Right kidney (tissue), 1 donor: Measurements from ENCODE around the gene MYRFL.

ENCODE experiments used
- DNase-seq: peaks from one replicate; pipeline ENCODE4 v3.0.0-alpha.2; 2016

The MYRFL gene

DNA sequence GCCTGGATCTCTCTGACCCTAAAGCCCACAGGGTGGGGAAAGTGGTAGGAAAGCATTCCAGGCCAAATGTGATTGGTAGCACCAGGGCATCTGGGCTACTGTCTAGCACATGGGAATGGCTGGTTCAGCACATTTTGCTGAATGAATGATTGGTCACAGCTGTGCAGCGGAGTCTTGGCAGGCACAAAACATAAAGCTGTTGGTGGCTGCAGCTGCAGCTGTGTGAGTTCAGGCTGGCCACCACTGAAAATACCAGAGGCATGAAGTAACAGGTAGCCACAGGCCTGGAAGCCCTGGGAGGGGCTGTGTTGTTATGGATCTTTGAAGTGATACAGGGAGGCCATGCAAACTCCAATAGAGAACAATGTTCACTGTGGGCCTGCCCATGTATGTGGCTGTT, 72.7 kb downstream of the MYRFL start:
- peak; percentile 11 for DNase-seq

DNA sequence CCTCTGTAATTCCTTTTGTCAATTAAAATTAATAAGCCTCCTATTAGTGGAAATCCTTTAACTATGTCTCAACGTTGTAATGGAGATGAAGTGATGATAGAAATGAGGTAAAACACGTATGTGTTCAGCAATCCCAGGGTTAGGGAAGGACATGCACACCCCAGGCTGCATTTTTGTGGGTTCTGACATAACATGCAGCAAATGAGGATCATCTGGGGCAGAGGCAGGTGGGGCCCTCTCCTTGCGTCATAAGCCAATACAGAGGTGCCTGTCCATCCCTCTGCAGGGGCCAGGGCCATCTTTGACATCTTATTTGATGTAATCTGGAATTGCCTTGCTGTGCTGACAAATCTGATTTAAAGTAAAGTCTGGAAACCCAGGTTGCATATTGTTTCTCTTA, 73.2 kb downstream of the MYRFL start:
- no peak for DNase-seq

DNA sequence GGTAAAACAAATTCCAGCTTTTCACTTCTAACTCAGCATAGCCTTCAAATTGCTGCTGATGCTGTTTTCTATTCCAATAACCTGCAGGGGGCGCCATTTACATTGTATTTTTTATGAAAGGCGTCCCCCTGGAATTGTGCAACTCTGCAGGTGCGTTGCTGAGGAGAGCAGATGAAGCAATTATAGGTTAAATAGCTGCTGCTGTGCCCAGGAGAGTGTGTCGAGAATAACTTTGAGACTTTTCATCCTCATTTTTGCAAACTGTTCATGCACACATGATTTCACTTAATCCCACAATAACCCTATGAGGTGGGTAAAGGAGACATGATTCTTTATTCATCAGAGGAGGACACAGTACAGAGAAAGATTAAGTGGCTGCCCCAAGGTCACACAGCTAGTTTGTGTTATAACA, 75.7 kb downstream of the MYRFL start:
- DNase-seq, result peak; percentile 42

DNA sequence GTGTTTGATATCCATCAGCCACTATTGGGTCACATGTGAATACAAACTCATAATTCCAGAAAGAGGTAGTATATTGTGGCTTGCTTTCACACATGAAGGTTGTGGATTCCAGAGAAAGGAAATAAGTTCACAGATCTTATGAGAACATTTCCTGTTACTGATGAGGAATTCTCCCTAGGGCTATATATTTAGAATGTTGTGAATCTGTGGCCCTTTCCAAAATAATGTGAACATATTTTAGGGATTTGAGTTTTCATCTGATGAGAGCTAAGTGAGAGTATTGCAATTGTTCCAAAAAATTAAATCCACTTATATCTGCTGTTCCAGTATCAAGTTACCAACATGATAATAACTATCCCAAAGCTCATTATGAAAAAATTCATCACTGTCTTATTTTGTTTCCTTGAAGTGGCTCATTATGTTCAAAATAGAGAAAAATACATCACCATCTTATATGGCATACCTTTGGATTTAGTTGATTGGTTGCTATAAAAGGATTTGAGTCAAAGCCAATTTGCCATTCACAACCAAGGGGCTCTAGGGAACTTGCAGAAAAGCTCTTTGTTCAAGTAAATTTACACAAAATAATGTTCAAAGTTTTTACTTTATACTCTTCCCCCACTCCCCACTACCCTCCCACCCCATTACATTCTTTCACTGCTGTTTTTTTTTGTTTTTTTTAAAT, 76.3 kb downstream of the MYRFL start:
- DNase-seq, result no peak

DNA sequence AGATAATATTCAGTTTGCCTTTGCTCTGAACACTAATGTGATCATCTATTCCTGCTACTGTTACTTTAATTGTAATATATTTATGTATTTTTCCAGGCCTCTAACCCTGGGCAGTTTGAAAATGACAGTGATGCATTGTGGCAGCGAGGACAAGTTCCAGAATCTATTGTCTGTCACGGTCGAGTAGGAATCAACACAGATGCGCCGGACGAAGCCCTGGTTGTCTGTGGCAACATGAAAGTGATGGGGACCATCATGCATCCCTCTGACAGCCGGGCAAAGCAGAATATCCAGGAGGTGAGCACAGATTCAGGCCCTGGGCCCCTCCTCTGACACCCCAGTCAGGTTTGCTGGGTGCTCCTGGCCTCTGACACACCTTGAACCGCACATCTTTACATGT, 78.5 kb downstream of the MYRFL start:
- no peak for DNase-seq

DNA sequence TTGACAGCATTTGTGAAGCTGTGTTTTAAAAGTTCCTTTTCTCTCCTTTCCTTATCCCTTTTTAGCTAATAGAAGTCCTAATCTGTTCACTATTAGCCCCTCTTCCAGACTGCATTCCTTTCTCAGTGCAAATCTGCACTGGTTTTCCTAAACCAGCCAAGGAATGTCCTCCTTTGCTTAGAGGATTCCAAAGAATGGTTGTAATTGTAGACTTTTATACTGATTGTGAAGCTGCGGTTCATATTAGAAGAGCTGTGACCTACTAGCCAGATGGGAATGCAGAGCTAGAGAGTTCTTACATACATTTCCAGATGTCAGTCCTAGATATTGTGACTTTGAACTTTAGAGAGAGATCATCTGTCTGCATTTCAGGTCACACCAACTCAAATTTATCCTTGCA, 79.8 kb downstream of the MYRFL start:
- DNase-seq, result no peak

DNA sequence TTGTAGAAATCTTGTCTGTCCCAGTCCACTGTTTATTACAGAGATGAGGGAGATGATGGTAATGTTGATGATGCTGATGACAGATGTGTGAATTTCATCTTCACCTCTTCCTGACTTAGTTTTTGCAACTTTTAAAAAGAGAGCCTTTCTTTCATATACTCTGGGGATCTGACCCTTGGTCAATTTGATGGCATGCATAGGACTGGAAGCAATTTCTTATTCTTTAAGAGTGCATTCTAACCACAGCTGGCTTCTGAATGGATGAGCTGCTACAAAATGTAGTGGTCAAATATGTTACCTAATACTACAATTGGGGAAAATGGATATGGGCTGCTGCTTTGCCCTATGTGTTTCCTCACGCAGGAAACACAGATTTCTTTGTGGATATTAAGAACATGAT, 80.8 kb downstream of the MYRFL start:
- no peak for DNase-seq

DNA sequence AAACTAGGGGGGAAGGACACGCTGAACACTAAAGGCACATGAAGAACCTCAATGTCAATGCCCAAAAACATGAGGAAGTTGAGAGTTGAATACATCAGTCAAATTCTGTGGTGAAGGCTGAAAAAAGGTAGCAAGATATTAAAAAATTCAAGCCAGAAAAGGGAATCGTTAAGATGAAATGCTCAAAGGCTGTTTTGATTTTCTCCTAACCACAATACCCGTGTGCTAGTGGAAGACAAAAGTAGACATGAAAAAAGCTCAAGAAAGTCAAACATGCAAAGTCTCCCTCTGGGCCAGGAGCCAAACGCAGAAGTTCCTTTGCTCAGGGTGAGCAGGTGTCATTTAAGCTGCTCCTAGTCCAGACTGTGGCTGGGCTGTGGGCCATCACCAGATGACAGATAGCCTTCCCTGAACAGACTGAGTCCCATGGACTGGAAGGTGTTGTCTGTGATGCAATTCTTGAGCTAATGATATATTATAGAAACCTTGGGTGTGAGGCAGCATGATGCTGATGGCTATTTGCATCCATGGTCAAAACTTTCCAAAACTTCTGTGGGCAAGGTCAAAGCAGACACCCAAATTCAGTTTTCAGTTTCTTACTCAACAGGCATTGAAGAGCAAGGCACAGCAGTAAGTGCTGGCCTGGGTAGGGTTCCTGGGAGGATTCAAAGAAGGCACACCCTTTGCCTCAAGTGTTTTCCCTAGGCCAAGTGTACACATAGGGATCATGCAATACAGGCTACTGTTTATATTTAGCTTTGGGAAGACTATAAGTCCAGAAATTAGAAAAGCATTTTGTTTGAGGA, 81.6 kb downstream of the MYRFL start:
- DNase-seq, result no peak

DNA sequence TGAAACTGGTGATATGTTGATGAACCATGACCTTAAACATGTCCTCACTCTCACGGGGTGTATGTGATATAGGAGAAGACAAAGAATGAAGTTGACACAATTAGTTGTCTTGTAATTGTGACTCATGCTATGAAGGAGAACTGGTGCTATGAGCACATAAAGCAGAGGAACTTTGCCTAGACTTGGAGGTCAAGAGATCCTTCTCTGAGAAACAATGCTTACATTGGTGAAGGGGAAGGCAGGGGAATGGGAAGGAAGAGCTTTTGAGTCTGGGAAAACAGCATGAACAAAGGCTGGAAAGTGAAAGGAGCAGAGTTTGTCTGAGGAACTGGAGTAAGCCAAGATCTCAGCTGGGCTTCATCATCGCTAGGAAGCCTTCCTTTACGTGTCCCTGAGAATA, 83.2 kb downstream of the MYRFL start:
- no peak for DNase-seq

DNA sequence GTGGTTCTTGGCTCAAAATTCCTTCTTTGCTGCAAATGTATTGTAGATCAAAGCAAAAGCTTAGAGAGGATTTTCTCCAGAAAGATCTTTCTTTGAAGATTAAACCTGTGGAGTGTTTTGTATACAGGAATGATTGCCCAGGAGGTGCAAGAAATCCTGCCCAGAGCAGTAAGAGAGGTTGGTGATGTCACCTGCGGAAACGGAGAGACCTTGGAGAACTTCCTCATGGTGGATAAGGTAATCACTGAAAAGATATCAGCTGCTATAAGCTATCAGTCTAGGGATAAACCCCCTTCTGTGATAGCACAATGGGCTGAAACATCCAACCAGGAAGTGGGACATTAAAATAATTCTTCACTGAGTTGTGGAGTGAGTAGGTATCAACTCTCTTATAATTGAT, 85.7 kb downstream of the MYRFL start:
- DNase-seq, result no peak

DNA sequence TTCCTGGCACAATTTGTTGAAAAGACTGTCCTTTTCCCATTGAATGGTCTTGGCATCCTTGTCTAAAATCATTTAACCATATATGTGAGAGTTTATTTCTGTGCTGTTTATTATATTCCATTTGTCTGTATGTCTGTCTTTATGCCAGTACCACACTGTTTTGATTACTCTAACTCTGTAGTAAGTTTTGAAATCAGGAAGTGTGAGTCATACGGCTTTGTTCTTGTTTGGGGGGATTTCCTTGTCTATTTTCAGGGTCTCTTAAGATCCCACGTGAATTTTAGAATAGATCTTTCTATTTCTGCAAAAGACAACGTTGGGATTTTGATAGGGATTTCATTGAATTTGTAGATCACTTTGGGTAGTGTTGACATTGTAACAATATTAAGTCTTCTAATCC, 88.5 kb downstream of the MYRFL start:
- no peak for DNase-seq

DNA sequence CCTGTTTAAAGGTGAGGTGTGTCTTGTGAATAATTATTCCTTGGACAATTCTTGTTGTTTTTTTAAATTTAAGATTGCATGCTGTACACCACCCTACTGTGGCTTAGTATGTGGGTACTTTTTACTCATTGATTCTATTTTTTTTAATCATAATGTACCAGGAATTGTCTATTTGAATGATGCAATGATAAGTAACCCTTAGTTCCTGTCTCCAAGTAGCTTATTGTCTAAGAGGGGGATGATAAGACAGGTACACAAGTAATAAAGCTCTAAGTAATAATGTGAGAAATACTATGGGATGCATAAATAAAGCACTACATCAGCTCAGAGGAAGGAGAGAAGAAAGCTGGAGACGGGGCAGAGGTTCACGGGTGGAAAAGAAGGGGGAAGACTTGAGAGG, 90.9 kb downstream of the MYRFL start:
- DNase-seq, result no peak

DNA sequence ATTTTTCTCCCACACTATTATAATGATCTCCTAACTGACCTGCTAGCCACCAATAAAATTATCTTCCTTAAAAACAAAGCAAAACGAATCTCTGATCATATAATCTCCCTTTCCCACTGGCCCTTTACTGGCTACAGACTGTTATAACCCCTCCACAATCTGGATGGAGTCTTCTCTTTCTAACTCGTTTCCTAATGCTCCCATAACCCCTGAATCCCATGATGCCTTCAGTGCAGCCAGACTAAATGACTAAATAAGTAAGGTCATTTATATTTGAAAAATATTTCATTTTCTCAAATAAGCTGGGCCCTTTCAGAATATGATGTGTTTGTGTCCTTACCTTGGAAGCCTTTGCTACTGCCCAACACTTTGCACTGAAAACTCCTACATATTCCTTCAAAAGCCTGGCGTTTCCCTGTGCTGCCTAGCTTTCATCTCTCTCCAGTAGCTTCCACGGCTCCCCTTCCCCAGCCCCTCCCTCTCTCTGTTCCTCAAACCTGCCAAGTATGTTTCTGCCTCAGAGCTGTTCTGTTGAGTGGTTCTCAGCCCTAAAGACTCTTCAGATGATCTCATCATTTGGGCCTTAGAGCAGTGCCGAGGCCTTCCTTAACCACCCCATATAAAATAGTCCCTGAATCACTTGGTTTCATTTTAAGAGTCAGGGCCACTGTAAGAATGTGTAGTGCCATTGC, 91.7 kb downstream of the MYRFL start:
- no peak for DNase-seq

DNA sequence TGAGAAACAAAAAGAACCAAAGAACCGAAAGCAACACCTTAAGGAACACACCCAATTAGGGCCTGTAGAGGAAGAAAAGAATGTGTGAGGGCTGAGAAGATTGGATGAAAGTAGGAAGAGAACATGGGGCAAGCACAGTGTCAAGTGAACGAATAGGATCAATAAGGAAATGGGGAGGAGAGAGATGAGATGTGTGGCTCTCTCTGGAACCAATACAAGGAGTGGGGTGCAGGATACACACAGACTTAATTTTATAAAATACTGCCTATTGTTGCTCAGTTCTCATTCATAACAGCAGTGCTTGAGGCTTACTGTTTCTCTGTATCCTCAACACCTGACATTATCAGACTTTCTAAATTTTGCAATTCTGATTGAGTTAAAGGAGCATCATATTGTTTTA, 93.3 kb downstream of the MYRFL start:
- DNase-seq, result no peak

DNA sequence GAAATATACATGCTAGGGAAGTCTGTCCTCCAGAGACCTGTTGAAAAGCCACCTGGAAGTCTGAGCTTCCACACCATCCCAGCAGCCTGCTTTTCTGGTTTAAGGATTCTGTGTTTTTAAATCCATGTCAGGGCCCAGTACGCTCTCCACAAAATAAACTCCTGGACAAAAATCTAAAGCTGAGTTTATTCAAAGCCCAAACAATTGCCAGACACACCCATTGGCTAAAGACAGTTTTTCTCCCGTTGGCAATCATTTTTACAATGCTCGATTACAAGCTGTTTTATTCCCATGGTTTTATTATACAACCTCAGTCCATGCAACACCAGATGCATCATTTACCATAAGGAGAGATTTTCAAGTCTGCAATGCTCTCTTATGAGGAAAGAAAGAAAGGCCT, 94.5 kb downstream of the MYRFL start:
- DNase-seq, result no peak

DNA sequence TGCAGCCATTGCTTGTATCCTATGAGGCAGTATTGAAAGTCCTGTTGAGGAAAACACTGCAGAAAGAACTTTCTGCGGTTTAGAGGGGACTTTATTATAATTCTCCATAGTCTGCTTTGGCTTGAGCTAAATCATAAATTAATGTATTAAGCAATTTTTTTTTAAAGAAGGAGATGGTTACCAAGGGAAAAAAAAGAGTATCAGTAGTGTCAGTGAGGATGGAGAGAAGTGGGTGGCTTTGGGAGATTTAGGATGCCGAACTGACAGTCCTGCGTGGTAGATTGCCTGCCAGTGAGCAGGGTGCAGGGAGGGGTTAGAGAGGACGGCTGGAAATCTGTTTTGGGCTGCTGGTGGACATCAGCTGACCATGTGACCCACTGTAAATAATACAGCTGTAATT, 96.8 kb downstream of the MYRFL start:
- DNase-seq, result no peak

DNA sequence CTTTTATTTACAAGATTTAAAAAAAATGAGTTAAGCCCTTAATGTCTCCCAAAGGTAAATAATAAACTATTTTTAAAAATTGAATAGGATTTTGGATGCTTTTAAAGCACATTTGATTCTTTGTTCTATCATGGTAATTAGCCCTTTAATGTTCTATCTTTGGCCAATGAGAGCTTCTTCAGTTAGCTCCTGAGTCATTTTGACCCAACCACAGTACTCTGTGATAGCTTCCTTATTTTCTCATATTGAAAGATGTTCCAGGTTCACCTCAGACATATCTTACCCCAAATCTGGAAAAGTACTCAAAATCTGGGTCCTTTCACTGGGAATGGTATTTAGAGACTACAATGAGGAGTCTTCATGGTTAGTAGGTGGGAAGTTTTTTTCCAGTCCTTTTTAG, 98.0 kb downstream of the MYRFL start:
- DNase-seq, result no peak

DNA sequence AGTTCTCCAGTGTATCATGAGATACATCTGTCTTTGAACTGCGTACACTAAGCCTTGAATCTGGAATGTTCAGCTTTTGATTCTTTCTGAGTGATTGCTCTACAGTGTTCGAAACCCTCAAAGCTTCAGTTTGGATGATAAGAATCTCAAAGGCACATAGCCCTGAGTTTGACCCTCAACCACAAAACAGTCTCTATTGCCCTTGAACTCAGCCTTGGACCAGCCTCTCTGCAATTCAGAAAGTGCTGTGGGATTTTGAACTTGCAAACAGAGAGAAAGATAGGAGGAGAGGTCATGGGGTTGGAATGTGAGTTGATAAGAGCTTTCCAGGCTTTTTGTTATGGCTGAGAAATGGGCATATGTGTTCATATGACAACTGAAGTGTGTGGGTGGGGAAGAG, 100.3 kb downstream of the MYRFL start:
- DNase-seq, result no peak

DNA sequence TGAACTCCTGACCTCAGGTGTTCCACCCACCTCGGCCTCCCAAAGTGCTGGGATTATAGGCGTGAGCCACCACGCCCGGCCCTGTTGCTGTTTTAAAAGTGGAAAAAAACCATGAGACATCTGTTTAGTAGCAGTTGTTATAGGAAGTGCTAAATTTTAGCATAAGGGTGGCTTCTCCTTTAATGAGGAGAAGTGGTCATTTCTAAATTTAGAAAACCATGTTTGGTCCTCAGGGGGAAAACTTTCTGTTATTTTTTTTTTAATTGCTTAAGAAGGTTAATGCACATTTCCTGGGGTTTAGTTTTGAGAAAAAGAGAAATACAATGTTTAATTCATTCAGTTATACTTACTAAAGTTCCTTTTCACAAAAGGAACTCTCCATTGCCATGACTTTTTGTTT, 102.1 kb downstream of the MYRFL start:
- DNase-seq, result no peak

DNA sequence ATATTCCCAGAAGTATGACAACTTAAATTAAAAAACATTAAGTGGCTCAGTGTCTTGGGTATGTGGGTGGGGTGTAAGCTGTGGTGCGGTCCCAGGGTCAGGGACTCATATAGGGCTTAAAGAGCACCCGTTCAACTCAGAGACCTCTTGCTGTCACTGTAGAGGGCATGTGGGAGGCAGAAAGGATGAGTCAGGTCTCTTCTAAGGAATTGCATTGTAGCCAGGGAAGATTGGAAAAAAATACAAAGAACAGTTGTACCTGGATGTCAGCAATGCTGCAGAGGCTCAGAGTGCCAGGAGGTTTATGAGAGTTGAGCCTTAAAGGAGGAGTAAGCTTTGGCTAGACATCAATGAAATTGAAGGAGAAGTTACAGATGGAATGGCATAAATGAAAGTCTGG, 104.1 kb downstream of the MYRFL start:
- no peak for DNase-seq

DNA sequence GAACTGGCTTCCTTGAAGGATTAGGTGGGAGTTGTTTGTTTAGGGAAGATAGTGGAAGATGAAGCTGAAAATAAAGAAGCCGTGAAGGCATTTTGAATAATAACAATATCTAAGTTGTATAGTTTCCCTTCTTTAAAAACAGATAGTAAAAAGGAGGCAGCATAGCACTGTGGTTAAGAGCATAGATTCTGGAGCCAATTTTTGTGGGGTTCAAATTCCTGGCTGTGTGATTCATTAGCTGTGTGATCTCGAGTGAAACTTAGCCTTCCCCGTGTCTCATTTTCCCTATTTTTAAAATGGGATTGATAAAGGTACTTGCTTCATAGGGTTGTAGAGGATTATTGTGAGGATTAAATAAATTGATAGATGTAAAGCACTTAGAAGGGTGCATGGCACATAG, 104.5 kb downstream of the MYRFL start:
- no peak for DNase-seq

DNA sequence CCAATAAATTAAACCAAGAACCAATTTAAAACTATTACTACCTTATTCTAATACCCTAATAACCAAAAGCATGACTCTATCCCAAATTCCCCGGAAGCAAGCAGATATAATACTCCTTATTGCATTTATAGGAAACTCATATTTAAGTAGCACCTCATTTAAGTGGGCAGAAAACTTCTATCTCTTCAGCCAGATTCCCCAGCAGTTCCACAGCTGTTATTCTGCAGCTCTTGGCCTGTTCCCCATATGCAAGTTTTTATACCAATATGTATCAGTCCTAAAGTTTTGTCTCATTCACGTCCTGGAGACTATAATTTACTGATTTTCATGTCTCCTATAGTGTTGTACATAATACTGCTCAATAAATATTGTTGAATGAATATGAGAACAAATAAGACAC, 106.5 kb downstream of the MYRFL start:
- DNase-seq, result no peak

DNA sequence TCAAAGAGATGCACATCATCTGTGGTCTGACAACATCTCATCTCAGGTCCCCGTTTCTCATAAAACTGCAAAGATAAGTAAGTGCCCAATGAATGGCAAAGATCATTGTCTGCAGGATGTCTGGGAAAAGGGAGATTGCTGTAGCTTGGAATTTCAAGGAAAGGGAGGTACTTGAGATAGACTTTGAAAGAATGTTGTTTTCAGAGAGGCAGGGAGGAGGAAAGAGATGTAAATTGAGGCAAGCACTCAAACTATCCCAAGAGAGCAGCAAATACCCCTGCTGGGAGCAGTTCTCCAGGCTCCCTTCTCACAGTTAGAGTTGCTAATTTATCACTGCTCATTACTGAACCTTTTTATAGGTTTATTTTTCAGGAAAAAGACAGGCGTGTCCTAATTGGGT, 107.1 kb downstream of the MYRFL start:
- no peak for DNase-seq
